Measurements from ENCODE around the gene VILL.

GRCh38 chr3:37957539-37957936, 33.0 kb upstream of the VILL start:
- TF ChIP-seq CTCF (conservative IDR thresholded peaks at IDR 0.05; ENCODE audit: low read depth, low read length) (no peak), EZH2 (IDR thresholded peaks at IDR 0.05; ENCODE audit: borderline replicate concordance, low read depth, low read length, poor library complexity, severe bottlenecking) (no peak)
